BE2C (cell line): ENCODE results near the gene PHTF2.
A peak's percentile ranks its signal among the peaks of the same experiment; 100 is the strongest.

ENCODE experiments used
- DNase-seq: peaks from one replicate; pipeline ENCODE4 v3.0.0-alpha.2; 2020
- H3K27me3 ChIP-seq: fragments of 250-450 bp; sonication (Bioruptor Pico); 2 replicates; pipeline ENCODE4 v1.5.1; 2020; ENCODE audit warnings: mild to moderate bottlenecking
- H3K36me3 ChIP-seq: fragments of 250-450 bp; sonication (Bioruptor Pico); 2 replicates; pipeline ENCODE4 v1.5.1; 2020; ENCODE audit warnings: mild to moderate bottlenecking
- H3K4me1 ChIP-seq: fragments of 250-450 bp; sonication (Bioruptor Pico); 2 replicates; pipeline ENCODE4 v1.5.1; 2020
- H3K4me3 ChIP-seq: 2 replicates; pipeline ENCODE4 v1.5.1; 2011; ENCODE audit warnings: low read depth, low read length
- H3K9me3 ChIP-seq: fragments of 250-450 bp; sonication (Bioruptor Pico); 2 replicates; pipeline ENCODE4 v1.5.1; 2020
- CTCF ChIP-seq: IDR thresholded peaks from 2 replicates; pipeline ENCODE4 v1.5.1; 2012; ENCODE audit warnings: mild to moderate bottlenecking, low read depth, low read length

Gene PHTF2

GRCh38 chr7:78002021-78002420 lies 203.4 kb downstream of the PHTF2 start:
- Histone ChIP-seq H3K4me1 (no peaks in the 10 kb centered on the region), H3K36me3 (no peaks in the 10 kb centered on the region), H3K27me3 (no peaks in the 10 kb centered on the region), H3K9me3 (no peaks in the 10 kb centered on the region), H3K4me3 (no peak overlapping the region)
- DNase-seq, result no peak
- TF ChIP-seq CTCF, result no peak

GRCh38 chr7:78002715-78003114 lies 204.1 kb downstream of the PHTF2 start:
- Histone ChIP-seq H3K9me3 (no peaks in the 10 kb centered on the region), H3K4me1 (no peaks in the 10 kb centered on the region), H3K27me3 (no peaks in the 10 kb centered on the region), H3K4me3 (no peak overlapping the region), H3K36me3 (no peaks in the 10 kb centered on the region)
- DNase-seq, result no peak
- no peak for TF ChIP-seq CTCF

DNA sequence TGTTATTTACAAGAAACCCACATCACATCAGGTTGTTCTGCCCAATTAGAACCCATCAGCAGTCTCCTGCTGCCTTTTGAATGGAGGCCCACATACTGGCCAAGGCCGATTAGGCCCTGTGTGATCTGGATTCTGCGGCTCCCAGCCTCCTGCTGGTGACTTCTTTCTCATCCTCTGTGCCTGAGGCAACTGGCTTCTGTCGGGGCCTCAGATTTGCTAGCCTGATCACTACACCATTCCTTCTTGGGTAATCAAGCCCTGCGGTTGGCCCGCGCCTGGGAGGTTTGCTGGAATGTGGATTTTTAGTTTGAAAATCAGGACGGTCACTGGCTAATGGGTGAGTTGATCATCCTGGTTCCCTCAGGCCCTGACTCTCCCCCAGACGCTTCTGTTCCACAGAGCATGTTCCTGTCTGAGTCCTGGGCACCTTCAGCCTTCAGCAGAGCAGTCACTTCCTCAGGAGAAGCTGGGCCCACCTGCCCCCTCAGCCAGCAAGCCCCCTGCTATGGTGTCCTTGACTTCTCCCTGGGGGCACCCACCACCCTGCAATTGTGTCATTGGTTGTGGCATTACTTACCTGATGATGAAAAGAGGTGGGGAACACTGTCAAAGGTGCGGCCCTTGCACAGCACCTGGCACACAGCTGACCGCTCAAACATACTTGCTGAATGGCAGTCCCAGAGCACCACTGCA lies 207.6 kb downstream of the PHTF2 start:
- peaks cover 7% of the 10 kb centered on the region for H3K4me1 ChIP-seq

More for the DNA sequence above, 207.6 kb downstream of the PHTF2 start:
- peak; percentile 21 for DNase-seq
- Histone ChIP-seq H3K9me3 (no peaks in the 10 kb centered on the region), H3K36me3 (no peaks in the 10 kb centered on the region), H3K4me3 (no peak overlapping the region), H3K27me3 (no peaks in the 10 kb centered on the region)
- peak; percentile 22 for TF ChIP-seq CTCF
